Measurements from ENCODE around the gene AP2B1.
"Not testable (repeated sequence)": the region's sequence is repeated elsewhere in the genome, so short reads cannot be mapped to it uniquely, and the experiment has no call there.

AP2B1 gene

GRCh38 chr17:35559495-35560210 lies 27.5 kb upstream of the AP2B1 start:
- H3K9me3 ChIP-seq (replicated peaks; ENCODE audit: insufficient read depth, low read length) = no peaks in the 10 kb centered on the region
- no peaks in the 10 kb centered on the region for H3F3A ChIP-seq (ENCODE audit: insufficient read depth, low read length)
- no peaks in the 10 kb centered on the region for H4K20me1 ChIP-seq (ENCODE audit: insufficient read depth, low read length)
- H3K79me2 ChIP-seq (ENCODE audit: low read length) = no peaks in the 10 kb centered on the region
- no peaks in the 10 kb centered on the region for H3K4me1 ChIP-seq (ENCODE audit: low read length)
- no peak overlapping the region for H2AFZ ChIP-seq (ENCODE audit: low read length)
- H3K9me2 ChIP-seq (replicated peaks; ENCODE audit: insufficient read depth, low read length) = no peaks in the 10 kb centered on the region
- H3K27ac ChIP-seq (ENCODE audit: low read length) = no peak overlapping the region
- H3K27me3 ChIP-seq (replicated peaks; ENCODE audit: insufficient read depth, low read length) = no peaks in the 10 kb centered on the region
- no peak for DNase-seq
- no peak overlapping the region for H3K9ac ChIP-seq (ENCODE audit: low read length)
- no peak overlapping the region for H3K4me3 ChIP-seq (ENCODE audit: low read length)
- no peaks in the 10 kb centered on the region for H3K36me3 ChIP-seq (replicated peaks; ENCODE audit: insufficient read depth, low read length)
- TF ChIP-seq EZH2phosphoT487 (IDR thresholded peaks at IDR 0.05; ENCODE audit: low read length) (no peak), CTCF (IDR thresholded peaks at IDR 0.05; ENCODE audit: low read length) (no peak), EZH2 (optimal IDR thresholded peaks at IDR 0.05; ENCODE audit: low read depth, low read length) (no peak)
- H3K4me2 ChIP-seq (ENCODE audit: low read depth, low read length) = no peak overlapping the region

- no peaks in the 10 kb centered on the region for H4K20me1 ChIP-seq (ENCODE audit: insufficient read depth, low read length)
- no peak within 1 kb of the TSS for H3K27ac ChIP-seq (ENCODE audit: low read length)
- H3K9me2 ChIP-seq (replicated peaks; ENCODE audit: insufficient read depth, low read length) = no peaks in the 10 kb centered on the region
- H3K27me3 ChIP-seq (replicated peaks; ENCODE audit: insufficient read depth, low read length) = no peaks in the 10 kb centered on the region
- TF ChIP-seq CTCF (IDR thresholded peaks at IDR 0.05; ENCODE audit: low read length) = no peak
- TF ChIP-seq EZH2phosphoT487 (IDR thresholded peaks at IDR 0.05; ENCODE audit: low read length) = no peak
- no peak for TF ChIP-seq EZH2 (optimal IDR thresholded peaks at IDR 0.05; ENCODE audit: low read depth, low read length)
- no peak within 1 kb of the TSS for H3K9ac ChIP-seq (ENCODE audit: low read length)
- H3K4me1 ChIP-seq (ENCODE audit: low read length) = no peaks in the 10 kb centered on the region
- no peak within 1 kb of the TSS for H2AFZ ChIP-seq (ENCODE audit: low read length)
- no peak within 1 kb of the TSS for H3K4me2 ChIP-seq (ENCODE audit: low read depth, low read length)
- no peaks in the 10 kb centered on the region for H3K79me2 ChIP-seq (ENCODE audit: low read length)
- no peak for DNase-seq
- no peak within 1 kb of the TSS for H3K4me3 ChIP-seq (ENCODE audit: low read length)
- no peaks in the 10 kb centered on the region for H3K36me3 ChIP-seq (replicated peaks; ENCODE audit: insufficient read depth, low read length)
- H3K9me3 ChIP-seq (replicated peaks; ENCODE audit: insufficient read depth, low read length) = no peaks in the 10 kb centered on the region
- H3F3A ChIP-seq (ENCODE audit: insufficient read depth, low read length) = no peaks in the 10 kb centered on the region
These were observed 26.4 kb upstream of the AP2B1 start, which contains the start of gene SLFN14 for GRCh38 chr17:35560703-35561102. Gene SLFN14 (minus strand): TSS chr17:35560819. CDS start chr17:35558062, 2,757 bp downstream.

- H3K4me2 ChIP-seq (ENCODE audit: low read depth, low read length); H3K4me1 ChIP-seq (ENCODE audit: low read length); H3K4me3 ChIP-seq (ENCODE audit: low read length); H2AFZ ChIP-seq (ENCODE audit: low read length); H3K9me3 ChIP-seq (replicated peaks; ENCODE audit: insufficient read depth, low read length); H3K27ac ChIP-seq (ENCODE audit: low read length); H3K9ac ChIP-seq (ENCODE audit: low read length); H3F3A ChIP-seq (ENCODE audit: insufficient read depth, low read length); H4K20me1 ChIP-seq (ENCODE audit: insufficient read depth, low read length); H3K36me3 ChIP-seq (replicated peaks; ENCODE audit: insufficient read depth, low read length); H3K9me2 ChIP-seq (replicated peaks; ENCODE audit: insufficient read depth, low read length); DNase-seq; H3K79me2 ChIP-seq (ENCODE audit: low read length); H3K27me3 ChIP-seq (replicated peaks; ENCODE audit: insufficient read depth, low read length): not testable (repeated sequence)
These were observed 23.9 kb upstream of the AP2B1 start for GRCh38 chr17:35563181-35563580.

GRCh38 chr17:35566968-35567367 lies 20.2 kb upstream of the AP2B1 start:
- Histone ChIP-seq H2AFZ (ENCODE audit: low read length) (no peak overlapping the region), H3K79me2 (ENCODE audit: low read length) (peaks cover 29% of the 10 kb centered on the region), H3K27ac (ENCODE audit: low read length) (no peak overlapping the region), H3K9me2 (replicated peaks; ENCODE audit: insufficient read depth, low read length) (no peaks in the 10 kb centered on the region), H3K4me2 (ENCODE audit: low read depth, low read length) (no peak overlapping the region), H3K36me3 (replicated peaks; ENCODE audit: insufficient read depth, low read length) (no peaks in the 10 kb centered on the region), H3K9ac (ENCODE audit: low read length) (no peak overlapping the region), H3K4me3 (ENCODE audit: low read length) (no peak overlapping the region), H3F3A (ENCODE audit: insufficient read depth, low read length) (no peaks in the 10 kb centered on the region), H3K9me3 (replicated peaks; ENCODE audit: insufficient read depth, low read length) (no peaks in the 10 kb centered on the region), H4K20me1 (ENCODE audit: insufficient read depth, low read length) (no peaks in the 10 kb centered on the region), H3K4me1 (ENCODE audit: low read length) (no peaks in the 10 kb centered on the region; the same call in 1 of the 2 replicates), H3K27me3 (replicated peaks; ENCODE audit: insufficient read depth, low read length) (no peaks in the 10 kb centered on the region)
- no peak for DNase-seq
- TF ChIP-seq EZH2 (optimal IDR thresholded peaks at IDR 0.05; ENCODE audit: low read depth, low read length) = no peak
- no peak for TF ChIP-seq EZH2phosphoT487 (IDR thresholded peaks at IDR 0.05; ENCODE audit: low read length)
- TF ChIP-seq CTCF (IDR thresholded peaks at IDR 0.05; ENCODE audit: low read length) = no peak
